ENCODE results near the gene AADAT.
"Not testable (repeated sequence)": the region's sequence is repeated elsewhere in the genome, so short reads cannot be mapped to it uniquely, and the experiment has no call there.

Gene AADAT

DNA sequence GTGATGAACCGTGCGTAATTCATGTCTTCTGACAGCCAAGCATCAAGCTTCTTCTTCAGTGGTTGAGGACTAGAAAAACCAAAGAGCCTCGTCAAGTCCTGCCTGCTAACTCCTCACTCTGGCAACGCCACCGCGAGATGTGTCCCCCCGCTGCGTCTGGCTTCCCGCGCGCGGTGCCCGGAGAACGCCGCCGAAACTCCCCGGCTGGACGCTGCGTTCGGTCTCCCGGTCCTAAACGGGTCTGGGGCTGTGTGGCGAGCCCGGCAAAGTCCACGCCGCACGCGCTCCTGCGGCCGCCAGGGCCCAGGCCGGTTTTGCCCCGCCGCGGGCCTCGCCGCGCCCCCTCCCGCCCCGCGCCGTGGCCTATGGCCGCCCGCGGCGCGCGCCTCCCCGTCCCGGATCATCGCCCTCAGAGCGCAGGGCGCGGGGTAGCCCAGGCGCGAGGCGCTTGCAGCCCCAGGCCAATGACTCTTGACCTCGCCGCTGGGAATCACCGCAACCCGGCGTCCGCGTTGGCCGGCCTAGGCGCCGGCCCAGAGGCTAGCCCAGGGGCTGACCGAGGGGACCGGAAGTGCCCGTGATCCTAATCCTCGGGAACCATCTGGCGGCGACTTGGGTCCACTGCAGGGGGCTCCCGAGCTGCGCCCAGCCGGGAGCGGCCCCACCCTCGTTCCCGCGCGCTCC, at the start of gene AADAT:
TSS of gene AADAT (minus strand) at position 289 of the 684 bp plus-strand sequence. CDS start at position 23, 266 bp downstream.
- H3K9ac ChIP-seq (ENCODE audit: low read depth, low read length), result peak within 1 kb of the TSS; percentile 69
- peak within 1 kb of the TSS; percentile 77 for H3K4me3 ChIP-seq (ENCODE audit: low read depth, low read length)
- H3K36me3 ChIP-seq (ENCODE audit: control insufficient read depth, insufficient read depth, low read length), result peaks cover 33% of the 10 kb centered on the region
- H3K9me3 ChIP-seq (ENCODE audit: control insufficient read depth, insufficient read depth, low read length), result no peaks in the 10 kb centered on the region
- peak within 1 kb of the TSS; percentile 68 for H3K27ac ChIP-seq (ENCODE audit: low read depth, low read length)
- peaks cover 20% of the 10 kb centered on the region for H3K4me1 ChIP-seq (ENCODE audit: control insufficient read depth, insufficient read depth, low read length)
- H3K27me3 ChIP-seq (ENCODE audit: control insufficient read depth, insufficient read depth, low read length), result peaks cover 18% of the 10 kb centered on the region

DNA sequence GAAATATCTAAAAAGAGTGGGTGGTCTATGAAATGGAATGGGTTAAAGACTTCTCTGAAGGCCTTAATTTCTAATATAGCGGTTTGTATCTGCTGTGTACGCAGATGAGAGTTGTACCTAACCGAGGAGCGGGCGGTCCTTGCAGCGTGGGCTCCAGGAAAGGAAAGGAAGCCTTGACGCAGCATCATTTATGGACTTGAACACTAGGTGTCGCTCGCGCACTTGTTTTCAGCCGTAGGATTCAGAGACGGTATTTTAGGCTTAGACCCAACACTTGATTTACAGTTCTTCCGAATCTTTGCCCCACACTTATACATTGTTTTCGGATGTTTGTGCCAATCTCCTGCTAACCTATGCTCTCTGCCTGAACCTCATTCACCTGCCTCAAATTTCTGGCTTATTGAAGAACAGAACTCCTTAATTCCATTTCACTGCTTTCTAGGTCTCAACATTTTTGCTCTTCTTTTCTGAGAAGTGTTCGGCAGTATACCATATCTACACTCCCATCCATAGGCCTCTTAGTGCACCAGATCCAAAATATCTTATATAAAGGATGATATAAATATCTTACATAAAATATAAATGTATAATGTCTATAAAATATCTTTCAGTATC, 48.9 kb upstream of the AADAT start:
- Histone ChIP-seq H3K4me1 (ENCODE audit: control insufficient read depth, insufficient read depth, low read length) (no peaks in the 10 kb centered on the region), H3K4me3 (ENCODE audit: low read depth, low read length) (no peak overlapping the region), H3K9ac (ENCODE audit: low read depth, low read length) (no peak overlapping the region)

DNA sequence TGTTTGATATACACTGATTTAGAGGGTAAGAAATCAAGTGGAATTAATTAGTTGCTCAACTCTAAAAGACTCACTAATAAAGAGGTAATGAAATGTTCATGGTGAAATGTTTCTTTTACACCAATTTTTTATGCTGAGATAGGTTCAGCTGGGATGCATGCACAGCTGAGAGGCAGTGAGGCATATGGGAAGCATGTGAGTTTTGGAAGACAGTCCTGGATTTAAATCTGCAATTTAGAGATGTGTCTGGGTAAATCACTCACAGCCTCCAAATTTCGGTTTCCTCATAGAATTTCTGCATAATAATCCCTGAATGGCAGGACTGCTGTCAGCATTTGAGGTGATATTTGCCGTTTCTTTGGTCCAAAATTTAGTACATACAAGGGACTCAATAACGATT, 48.2 kb upstream of the AADAT start:
- H3K27me3 ChIP-seq (ENCODE audit: control insufficient read depth, insufficient read depth, low read length), result no peaks in the 10 kb centered on the region
- no peak overlapping the region for H3K4me3 ChIP-seq (ENCODE audit: low read depth, low read length)
- no peaks in the 10 kb centered on the region for H3K4me1 ChIP-seq (ENCODE audit: control insufficient read depth, insufficient read depth, low read length)
- H3K27ac ChIP-seq (ENCODE audit: low read depth, low read length), result no peak overlapping the region
- peaks cover 13% of the 10 kb centered on the region for H3K9me3 ChIP-seq (ENCODE audit: control insufficient read depth, insufficient read depth, low read length)
- no peaks in the 10 kb centered on the region for H3K36me3 ChIP-seq (ENCODE audit: control insufficient read depth, insufficient read depth, low read length)
- H3K9ac ChIP-seq (ENCODE audit: low read depth, low read length), result no peak overlapping the region

More for the DNA sequence above, 48.9 kb upstream of the AADAT start:
- Histone ChIP-seq H3K9me3 (ENCODE audit: control insufficient read depth, insufficient read depth, low read length) (peaks cover 8% of the 10 kb centered on the region), H3K27ac (ENCODE audit: low read depth, low read length) (no peak overlapping the region), H3K27me3 (ENCODE audit: control insufficient read depth, insufficient read depth, low read length) (no peaks in the 10 kb centered on the region), H3K36me3 (ENCODE audit: control insufficient read depth, insufficient read depth, low read length) (no peaks in the 10 kb centered on the region)

DNA sequence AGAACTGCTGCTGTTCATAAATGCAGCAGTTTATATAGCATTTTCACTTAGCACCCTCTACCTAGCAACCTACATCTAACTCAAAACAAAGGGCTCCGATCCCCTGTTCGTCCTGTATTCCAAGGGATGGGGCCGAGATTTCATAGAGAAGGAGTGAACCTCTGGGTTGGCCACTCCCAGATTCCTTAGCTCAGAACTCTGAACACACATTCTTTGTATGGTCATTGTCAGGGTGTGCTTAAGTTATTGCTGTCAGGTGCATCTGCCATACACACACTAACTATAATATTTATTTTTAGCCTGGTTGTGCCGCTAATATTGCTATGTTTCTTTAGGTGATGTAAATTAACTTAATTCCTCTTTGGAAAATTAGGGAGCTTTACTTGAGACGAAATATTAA, 47.7 kb upstream of the AADAT start:
- H3K36me3 ChIP-seq (ENCODE audit: control insufficient read depth, insufficient read depth, low read length), result no peaks in the 10 kb centered on the region
- no peaks in the 10 kb centered on the region for H3K4me1 ChIP-seq (ENCODE audit: control insufficient read depth, insufficient read depth, low read length)
- H3K9me3 ChIP-seq (ENCODE audit: control insufficient read depth, insufficient read depth, low read length), result peaks cover 17% of the 10 kb centered on the region
- no peak overlapping the region for H3K27ac ChIP-seq (ENCODE audit: low read depth, low read length)
- no peak overlapping the region for H3K4me3 ChIP-seq (ENCODE audit: low read depth, low read length)
- no peak overlapping the region for H3K9ac ChIP-seq (ENCODE audit: low read depth, low read length)
- no peaks in the 10 kb centered on the region for H3K27me3 ChIP-seq (ENCODE audit: control insufficient read depth, insufficient read depth, low read length)

DNA sequence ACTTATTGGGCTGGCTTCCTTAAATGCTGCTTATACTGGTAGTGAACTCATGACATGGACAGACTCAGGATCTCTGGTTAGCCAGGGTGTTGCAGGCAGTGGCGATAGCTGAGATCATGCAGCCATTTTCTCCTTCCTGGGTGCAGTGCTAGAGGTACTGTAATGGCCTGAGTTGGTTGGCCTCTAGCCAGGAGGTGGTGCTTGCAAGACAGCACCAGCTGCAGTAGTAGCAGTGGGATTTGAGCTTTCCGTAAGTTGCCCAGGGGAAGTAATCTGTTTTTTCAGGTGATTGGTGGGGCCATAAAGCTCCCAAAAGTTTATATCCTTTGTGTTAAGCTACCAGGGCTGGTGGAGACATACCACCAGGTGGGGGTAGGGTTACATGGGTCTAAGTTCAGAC, 45.1 kb upstream of the AADAT start:
- Histone ChIP-seq H3K36me3 (ENCODE audit: control insufficient read depth, insufficient read depth, low read length) (no peaks in the 10 kb centered on the region), H3K4me1 (ENCODE audit: control insufficient read depth, insufficient read depth, low read length) (no peaks in the 10 kb centered on the region), H3K9me3 (ENCODE audit: control insufficient read depth, insufficient read depth, low read length) (peaks cover 20% of the 10 kb centered on the region), H3K4me3 (ENCODE audit: low read depth, low read length) (no peak overlapping the region), H3K27ac (ENCODE audit: low read depth, low read length) (no peak overlapping the region), H3K27me3 (ENCODE audit: control insufficient read depth, insufficient read depth, low read length) (no peaks in the 10 kb centered on the region), H3K9ac (ENCODE audit: low read depth, low read length) (no peak overlapping the region)

DNA sequence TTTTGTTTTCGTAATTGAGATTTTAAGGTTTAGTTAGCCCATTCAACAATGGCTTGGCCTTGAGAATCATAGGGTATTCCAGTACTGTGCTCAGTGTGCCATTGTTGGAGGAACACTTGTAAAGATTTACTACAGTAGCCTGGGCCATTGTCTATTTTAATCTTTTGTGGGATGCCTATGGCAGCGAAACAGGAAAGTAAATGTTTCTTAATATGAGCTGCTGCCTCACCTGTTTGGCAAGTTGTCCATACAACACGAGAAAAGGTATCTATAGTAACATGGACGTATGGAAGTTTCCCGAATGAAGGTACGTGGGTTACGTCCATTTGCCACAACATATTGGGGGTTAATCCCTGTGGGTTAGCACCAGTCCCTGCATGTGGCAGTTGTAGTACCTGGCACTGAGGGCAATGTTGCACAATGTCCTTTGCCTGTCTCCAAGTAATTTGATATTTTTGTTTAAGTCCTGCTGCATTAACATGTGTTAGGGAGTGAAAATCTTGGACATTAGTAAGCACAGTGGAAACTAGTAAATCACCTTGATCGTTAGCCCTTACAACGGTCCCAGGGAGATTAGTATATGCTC, 38.6 kb upstream of the AADAT start:
- no peak overlapping the region for H3K9ac ChIP-seq (ENCODE audit: low read depth, low read length)
- H3K4me3 ChIP-seq (ENCODE audit: low read depth, low read length), result no peak overlapping the region
- no peaks in the 10 kb centered on the region for H3K4me1 ChIP-seq (ENCODE audit: control insufficient read depth, insufficient read depth, low read length)
- H3K27ac ChIP-seq (ENCODE audit: low read depth, low read length), result no peak overlapping the region
- no peaks in the 10 kb centered on the region for H3K36me3 ChIP-seq (ENCODE audit: control insufficient read depth, insufficient read depth, low read length)
- no peaks in the 10 kb centered on the region for H3K27me3 ChIP-seq (ENCODE audit: control insufficient read depth, insufficient read depth, low read length)
- H3K9me3 ChIP-seq (ENCODE audit: control insufficient read depth, insufficient read depth, low read length), result peaks cover 12% of the 10 kb centered on the region

DNA sequence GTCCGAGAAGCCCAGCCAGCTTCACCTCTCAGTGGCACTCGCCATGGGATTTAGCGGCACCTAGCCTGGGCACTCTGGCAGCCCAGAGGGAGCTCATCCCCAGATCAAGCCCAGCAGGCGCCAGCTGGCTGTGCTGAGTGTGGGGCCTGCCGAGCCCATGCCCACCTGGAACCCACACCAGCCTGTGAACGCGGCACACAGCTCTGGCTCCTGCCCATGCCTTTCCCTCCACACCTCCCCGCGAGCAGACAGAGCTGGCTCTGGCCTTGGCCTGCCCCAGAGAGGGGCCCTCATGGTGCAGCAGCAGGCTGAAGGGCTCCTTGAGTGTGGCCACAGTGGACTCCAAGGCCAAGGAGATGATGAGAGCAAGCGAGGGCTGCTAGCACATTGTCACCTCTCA, 38.0 kb upstream of the AADAT start:
- H3K27ac ChIP-seq (ENCODE audit: low read depth, low read length), result no peak overlapping the region
- no peaks in the 10 kb centered on the region for H3K36me3 ChIP-seq (ENCODE audit: control insufficient read depth, insufficient read depth, low read length)
- no peak overlapping the region for H3K9ac ChIP-seq (ENCODE audit: low read depth, low read length)
- H3K27me3 ChIP-seq (ENCODE audit: control insufficient read depth, insufficient read depth, low read length), result no peaks in the 10 kb centered on the region
- no peaks in the 10 kb centered on the region for H3K4me1 ChIP-seq (ENCODE audit: control insufficient read depth, insufficient read depth, low read length)
- H3K4me3 ChIP-seq (ENCODE audit: low read depth, low read length), result no peak overlapping the region
- H3K9me3 ChIP-seq (ENCODE audit: control insufficient read depth, insufficient read depth, low read length), result peaks cover 6% of the 10 kb centered on the region

DNA sequence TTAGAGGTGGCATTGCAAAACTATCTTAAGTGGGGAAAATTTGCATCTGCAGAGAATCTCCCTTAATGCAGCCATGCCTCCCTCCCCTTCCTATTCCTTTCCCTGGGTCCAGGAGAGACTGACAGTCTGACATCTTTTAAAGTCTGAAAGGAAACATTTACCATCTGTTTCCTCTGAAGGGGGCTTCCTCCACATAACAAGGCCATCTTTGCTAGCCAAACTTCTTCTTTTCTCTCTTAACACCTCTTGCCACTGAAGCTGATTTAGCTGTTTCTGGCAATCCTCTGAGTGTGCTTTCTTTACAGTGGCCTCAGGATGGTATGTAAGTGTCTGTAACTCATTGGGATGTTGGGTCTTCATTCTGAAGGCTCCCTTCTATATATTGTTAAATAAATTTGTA, 34.6 kb upstream of the AADAT start:
- Histone ChIP-seq H3K27ac (ENCODE audit: low read depth, low read length) (no peak overlapping the region), H3K9me3 (ENCODE audit: control insufficient read depth, insufficient read depth, low read length) (peaks cover 6% of the 10 kb centered on the region; the same call in 1 of the 2 replicates), H3K4me3 (ENCODE audit: low read depth, low read length) (no peak overlapping the region; the same call in 1 of the 2 replicates), H3K4me1 (ENCODE audit: control insufficient read depth, insufficient read depth, low read length) (no peaks in the 10 kb centered on the region), H3K36me3 (ENCODE audit: control insufficient read depth, insufficient read depth, low read length) (no peaks in the 10 kb centered on the region), H3K9ac (ENCODE audit: low read depth, low read length) (no peak overlapping the region), H3K27me3 (ENCODE audit: control insufficient read depth, insufficient read depth, low read length) (no peaks in the 10 kb centered on the region)

DNA sequence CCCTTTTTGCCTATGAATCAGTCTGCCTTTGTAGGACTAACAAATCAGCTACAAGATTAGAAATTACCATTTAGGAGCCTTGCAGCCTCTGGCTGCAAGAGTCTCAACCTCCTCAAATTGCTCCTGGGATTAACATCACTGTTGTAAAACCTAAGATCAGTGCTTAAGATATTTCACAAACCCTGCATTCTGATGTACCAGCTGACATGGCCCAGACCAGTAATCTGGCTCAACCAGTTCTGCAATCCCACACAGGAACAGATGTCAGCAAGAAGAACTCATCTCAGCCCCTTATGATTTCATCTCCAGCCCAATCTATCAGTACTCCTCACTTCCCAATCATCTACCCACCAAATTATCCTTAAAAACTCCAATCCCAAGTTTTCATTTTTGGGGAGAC, 32.5 kb upstream of the AADAT start:
- Histone ChIP-seq H3K9ac (ENCODE audit: low read depth, low read length) (no peak overlapping the region), H3K9me3 (ENCODE audit: control insufficient read depth, insufficient read depth, low read length) (peaks cover 6% of the 10 kb centered on the region; the same call in 1 of the 2 replicates), H3K4me3 (ENCODE audit: low read depth, low read length) (no peak overlapping the region), H3K4me1 (ENCODE audit: control insufficient read depth, insufficient read depth, low read length) (no peaks in the 10 kb centered on the region), H3K27ac (ENCODE audit: low read depth, low read length) (no peak overlapping the region), H3K36me3 (ENCODE audit: control insufficient read depth, insufficient read depth, low read length) (no peaks in the 10 kb centered on the region), H3K27me3 (ENCODE audit: control insufficient read depth, insufficient read depth, low read length) (no peaks in the 10 kb centered on the region)

DNA sequence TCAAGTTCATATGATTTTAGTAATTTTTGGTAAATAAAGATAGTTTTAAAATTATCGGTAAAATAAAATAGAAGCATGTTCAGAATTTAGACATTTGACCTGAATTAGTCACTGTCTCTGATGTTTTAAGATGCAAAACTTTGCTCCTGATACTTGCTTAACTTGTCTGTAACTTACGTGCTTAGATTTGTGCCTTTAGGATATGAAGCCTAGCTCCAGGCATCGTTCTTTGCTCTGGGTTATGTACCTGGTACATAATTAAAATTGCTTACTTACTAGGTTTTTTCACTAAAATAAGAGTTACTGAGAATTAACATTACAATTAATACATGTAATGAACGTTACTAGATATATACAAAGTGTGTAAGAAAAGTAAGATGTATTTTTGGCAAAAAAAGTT, 24.9 kb upstream of the AADAT start:
- Histone ChIP-seq H3K36me3 (ENCODE audit: control insufficient read depth, insufficient read depth, low read length) (no peaks in the 10 kb centered on the region), H3K4me1 (ENCODE audit: control insufficient read depth, insufficient read depth, low read length) (peaks cover 21% of the 10 kb centered on the region), H3K9ac (ENCODE audit: low read depth, low read length) (no peak overlapping the region), H3K27ac (ENCODE audit: low read depth, low read length) (no peak overlapping the region), H3K27me3 (ENCODE audit: control insufficient read depth, insufficient read depth, low read length) (no peaks in the 10 kb centered on the region), H3K4me3 (ENCODE audit: low read depth, low read length) (no peak overlapping the region), H3K9me3 (ENCODE audit: control insufficient read depth, insufficient read depth, low read length) (peaks cover 4% of the 10 kb centered on the region; the same call in 1 of the 2 replicates)

DNA sequence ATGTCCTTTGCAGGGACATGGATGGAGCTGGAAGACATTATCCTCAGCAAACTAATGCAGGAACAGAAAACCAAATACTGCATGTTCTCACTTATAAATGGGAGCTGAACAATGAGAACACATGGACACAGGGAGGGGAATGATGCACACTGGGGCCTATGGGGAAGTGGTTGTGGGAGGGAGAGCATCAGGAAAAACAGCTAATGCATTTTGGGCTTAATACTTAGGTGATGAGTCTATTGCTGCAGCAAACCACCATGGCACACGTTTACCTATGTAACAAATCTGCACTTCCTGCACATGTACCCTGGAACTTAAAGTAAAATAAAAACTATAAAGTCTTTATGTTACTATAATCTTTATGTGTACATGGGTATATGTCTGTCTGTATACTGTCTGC, 24.4 kb upstream of the AADAT start:
- H3K4me1 ChIP-seq (ENCODE audit: control insufficient read depth, insufficient read depth, low read length), result peaks cover 25% of the 10 kb centered on the region
- not testable (repeated sequence) for H3K4me3 ChIP-seq (ENCODE audit: low read depth, low read length); H3K27ac ChIP-seq (ENCODE audit: low read depth, low read length); H3K27me3 ChIP-seq (ENCODE audit: control insufficient read depth, insufficient read depth, low read length); H3K9ac ChIP-seq (ENCODE audit: low read depth, low read length); H3K36me3 ChIP-seq (ENCODE audit: control insufficient read depth, insufficient read depth, low read length); H3K9me3 ChIP-seq (ENCODE audit: control insufficient read depth, insufficient read depth, low read length)
